Keratinocyte (primary cell): ENCODE data around the gene DRGX.

Source experiments
- EZH2 ChIP-seq: IDR thresholded peaks from one replicate; pipeline ENCODE4 v1.6.1; 2012; ENCODE audit warnings: inconsistent platforms, mild to moderate bottlenecking, low read length, moderate library complexity
- TF ChIP-seq, protein P1 (sequence below), 3 experiments: IDR thresholded peaks in 1 of 3; conservative IDR thresholded peaks in 1 of 3; optimal IDR thresholded peaks in 1 of 3; 2 replicates in 2 of 3; 3 replicates in 1 of 3; pipeline versions ENCODE3 to v1.5.1; 2011; ENCODE audit warnings: low read length in 3 of 3, mild to moderate bottlenecking in 3 of 3, moderate library complexity in 2 of 3, control low read depth in 1 of 3, inconsistent platforms in 1 of 3; ENCODE audit not compliant: insufficient read depth in 2 of 3; ENCODE audit errors: extremely low read depth in 1 of 3

- TF ChIP-seq, protein P1, sequence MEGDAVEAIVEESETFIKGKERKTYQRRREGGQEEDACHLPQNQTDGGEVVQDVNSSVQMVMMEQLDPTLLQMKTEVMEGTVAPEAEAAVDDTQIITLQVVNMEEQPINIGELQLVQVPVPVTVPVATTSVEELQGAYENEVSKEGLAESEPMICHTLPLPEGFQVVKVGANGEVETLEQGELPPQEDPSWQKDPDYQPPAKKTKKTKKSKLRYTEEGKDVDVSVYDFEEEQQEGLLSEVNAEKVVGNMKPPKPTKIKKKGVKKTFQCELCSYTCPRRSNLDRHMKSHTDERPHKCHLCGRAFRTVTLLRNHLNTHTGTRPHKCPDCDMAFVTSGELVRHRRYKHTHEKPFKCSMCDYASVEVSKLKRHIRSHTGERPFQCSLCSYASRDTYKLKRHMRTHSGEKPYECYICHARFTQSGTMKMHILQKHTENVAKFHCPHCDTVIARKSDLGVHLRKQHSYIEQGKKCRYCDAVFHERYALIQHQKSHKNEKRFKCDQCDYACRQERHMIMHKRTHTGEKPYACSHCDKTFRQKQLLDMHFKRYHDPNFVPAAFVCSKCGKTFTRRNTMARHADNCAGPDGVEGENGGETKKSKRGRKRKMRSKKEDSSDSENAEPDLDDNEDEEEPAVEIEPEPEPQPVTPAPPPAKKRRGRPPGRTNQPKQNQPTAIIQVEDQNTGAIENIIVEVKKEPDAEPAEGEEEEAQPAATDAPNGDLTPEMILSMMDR (optimal IDR thresholded peaks at IDR 0.05 in 1 of 3, IDR thresholded peaks at IDR 0.05 in 1 of 3, conservative IDR thresholded peaks at IDR 0.05 in 1 of 3; ENCODE audit: extremely low read depth in 1 of 3, insufficient read depth in 2 of 3, low read length in 3 of 3): no peak
- no peak for TF ChIP-seq EZH2
These were observed 11.3 kb upstream of the DRGX start for GRCh38 chr10:49407151-49407550.
